H1 (cell line): Measurements from ENCODE around the gene MEF2A. TPM values are rescaled to one million over a fixed set of nuclear protein-coding genes. Genes with fewer than 3 reads are reported as not detected.

Experiments used
- CTCF ChIA-PET: fragments of 300-600 bp; sonication (Branson Sonifier 250); formaldehyde crosslinking; loops from one replicate; lab custom pipeline; 2021; ENCODE audit not compliant: partially characterized antibody; lab: Charles Lee
- POLR2A ChIA-PET: fragments of 300-600 bp; sonication (Branson Sonifier 250); formaldehyde crosslinking; loops from one replicate; lab custom pipeline; 2021; ENCODE audit warnings: inconsistent platforms; ENCODE audit not compliant: partially characterized antibody; lab: Charles Lee
- DNase-seq, 2 experiments: peaks; one replicate each; pipeline versions ENCODE4 v3.0.0 to v3.0.0-alpha.2; 2010 to 2022; ENCODE audit warnings: low spot score in 2 of 2, low read depth in 1 of 2, mixed read lengths in 1 of 2
- FAIRE-seq: peaks from 2 replicates; lab custom pipeline; 2011; peaks lifted over from hg19 to GRCh38; lab: Jason Lieb, UNC
- H2AFZ ChIP-seq: 2 replicates; pipeline ENCODE4 v1.8.1; 2012; ENCODE audit warnings: low read length, inconsistent platforms
- H2AK5ac ChIP-seq: 2 replicates; pipeline ENCODE4 v1.6.1; 2013; ENCODE audit warnings: low read depth, low read length
- H2BK120ac ChIP-seq: replicated peaks from 2 replicates; pipeline ENCODE3; 2013; ENCODE audit warnings: low read depth, low read length, inconsistent platforms
- H2BK12ac ChIP-seq: 2 replicates; pipeline ENCODE4 v1.6.1; 2013; ENCODE audit warnings: low read depth, low read length
- H2BK15ac ChIP-seq: 2 replicates; pipeline ENCODE4 v1.6.1; 2013; ENCODE audit warnings: low read length
- H2BK20ac ChIP-seq: 2 replicates; pipeline ENCODE4 v1.6.1; 2013; ENCODE audit warnings: low read length
- H2BK5ac ChIP-seq: 2 replicates; pipeline ENCODE4 v1.6.1; 2013; ENCODE audit warnings: low read depth, low read length
- H3K14ac ChIP-seq: 2 replicates; pipeline ENCODE4 v1.6.1; 2013; ENCODE audit warnings: inconsistent platforms; ENCODE audit not compliant: insufficient read length
- H3K18ac ChIP-seq: 2 replicates; pipeline ENCODE4 v1.6.1; 2013; ENCODE audit warnings: low read length; ENCODE audit errors: extremely low read depth
- H3K23ac ChIP-seq: 2 replicates; pipeline ENCODE4 v1.6.1; 2013; ENCODE audit warnings: inconsistent platforms; ENCODE audit not compliant: insufficient read length
- H3K23me2 ChIP-seq: 2 replicates; pipeline ENCODE4 v1.6.1; 2013; ENCODE audit warnings: low read depth, low read length
- H3K27ac ChIP-seq: 2 replicates; pipeline ENCODE4 v1.6.1; 2011; ENCODE audit warnings: low read depth, low read length, inconsistent platforms
- H3K27me3 ChIP-seq, 4 experiments: replicated peaks in 1 of 4; 1 replicate in 1 of 4; 2 replicates in 3 of 4; pipeline versions ENCODE4 v1.6.1 to v1.8.1; 2011 to 2013; ENCODE audit warnings: low read length in 3 of 4, mild to moderate bottlenecking in 3 of 4, inconsistent platforms in 2 of 4, mixed read lengths in 2 of 4, moderate library complexity in 1 of 4; ENCODE audit not compliant: control insufficient read depth in 3 of 4, insufficient read depth in 3 of 4; ENCODE audit errors: extremely low read depth in 1 of 4
- H3K36me3 ChIP-seq, 4 experiments: 2 replicates each; pipeline versions ENCODE4 v1.6.1 to v1.8.1; 2011 to 2013; ENCODE audit warnings: mild to moderate bottlenecking in 4 of 4, low read length in 3 of 4, moderate library complexity in 2 of 4, control low read depth in 1 of 4, inconsistent platforms in 1 of 4; ENCODE audit not compliant: insufficient read depth in 4 of 4, control insufficient read depth in 2 of 4
- H3K4ac ChIP-seq: replicated peaks from 2 replicates; pipeline ENCODE3; 2013; ENCODE audit warnings: low read length, low read depth, mixed read lengths, inconsistent platforms; ENCODE audit not compliant: insufficient read length
- H3K4me1 ChIP-seq, 4 experiments: replicated peaks in 1 of 4; 1 replicate in 1 of 4; 2 replicates in 3 of 4; pipeline versions ENCODE4 v1.6.1 to v1.8.1; 2011 to 2013; ENCODE audit warnings: low read length in 3 of 4, inconsistent platforms in 2 of 4, mixed read lengths in 1 of 4; ENCODE audit not compliant: insufficient read depth in 4 of 4, control insufficient read depth in 3 of 4
- H3K4me2 ChIP-seq, 2 experiments: 2 replicates each; pipeline versions ENCODE4 v1.6.1 to v1.8.1; 2011 to 2013; ENCODE audit warnings: low read depth in 2 of 2, low read length in 2 of 2, control low read depth in 1 of 2, inconsistent platforms in 1 of 2, mild to moderate bottlenecking in 1 of 2; ENCODE audit not compliant: insufficient read depth in 1 of 2
- H3K4me3 ChIP-seq, 4 experiments: fragments of 200-600, 300-600 bp in 1 of 4; sonication (generic), shearing (Covaris generic), sonication (Bioruptor Twin) in 1 of 4; 2 replicates each; pipeline versions ENCODE4 v1.5.1 to v1.8.1; 2011 to 2016; ENCODE audit warnings: low read length in 4 of 4, low read depth in 3 of 4, control low read depth in 2 of 4, inconsistent platforms in 2 of 4, mild to moderate bottlenecking in 2 of 4, mixed read lengths in 1 of 4, moderate library complexity in 1 of 4; ENCODE audit not compliant: insufficient read depth in 2 of 4; ENCODE audit errors: extremely low read depth in 1 of 4
- H3K56ac ChIP-seq: replicated peaks from 2 replicates; pipeline ENCODE3; 2013; ENCODE audit warnings: low read depth, mild to moderate bottlenecking, mixed read lengths, low read length, inconsistent platforms; ENCODE audit not compliant: insufficient read length
- H3K79me1 ChIP-seq: 2 replicates; pipeline ENCODE4 v1.6.1; 2013; ENCODE audit warnings: low read depth, low read length, control low read depth
- H3K79me2 ChIP-seq, 2 experiments: 2 replicates each; pipeline versions ENCODE4 v1.6.1 to v1.8.1; 2012 to 2013; ENCODE audit warnings: low read length in 2 of 2, mild to moderate bottlenecking in 2 of 2, inconsistent platforms in 1 of 2; ENCODE audit not compliant: insufficient read depth in 2 of 2, control insufficient read depth in 1 of 2
- H3K9ac ChIP-seq, 4 experiments: replicated peaks in 1 of 4; 1 replicate in 1 of 4; 2 replicates in 3 of 4; pipeline versions ENCODE4 v1.6.1 to v1.8.1; 2011 to 2013; ENCODE audit warnings: low read depth in 3 of 4, low read length in 3 of 4, control low read depth in 2 of 4, mild to moderate bottlenecking in 2 of 4, moderate library complexity in 2 of 4, inconsistent platforms in 1 of 4; ENCODE audit errors: extremely low read depth in 1 of 4
- H3K9me3 ChIP-seq, 2 experiments: 2 replicates each; pipeline versions ENCODE4 v1.6.1 to v1.8.1; 2012 to 2013; ENCODE audit warnings: mild to moderate bottlenecking in 2 of 2, moderate library complexity in 2 of 2, control low read depth in 1 of 2, inconsistent platforms in 1 of 2, low read depth in 1 of 2, low read length in 1 of 2, mixed read lengths in 1 of 2; ENCODE audit not compliant: insufficient read depth in 2 of 2
- H4K20me1 ChIP-seq, 2 experiments: replicated peaks in 1 of 2; 2 replicates each; pipeline versions ENCODE3 to v1.8.1; 2011 to 2013; ENCODE audit warnings: inconsistent platforms in 2 of 2, low read length in 2 of 2, mild to moderate bottlenecking in 1 of 2; ENCODE audit not compliant: insufficient read depth in 2 of 2, control insufficient read depth in 1 of 2
- H4K5ac ChIP-seq: 2 replicates; pipeline ENCODE4 v1.6.1; 2013; ENCODE audit warnings: low read length, low read depth, mixed read lengths, inconsistent platforms; ENCODE audit not compliant: insufficient read length
- H4K8ac ChIP-seq: 2 replicates; pipeline ENCODE4 v1.8.0; 2013; ENCODE audit warnings: mild to moderate bottlenecking, moderate library complexity, low read length, inconsistent platforms; ENCODE audit not compliant: insufficient read depth; ENCODE audit errors: extremely low read depth
- H4K91ac ChIP-seq: replicated peaks from 2 replicates; pipeline ENCODE3; 2013; ENCODE audit warnings: low read length, mixed read lengths, inconsistent platforms; ENCODE audit not compliant: insufficient read length
- CBX5 ChIP-seq: fragments of 300-800, 300-1000 bp; sonication (generic); IDR thresholded peaks from 2 replicates; pipeline ENCODE4 v1.7.1; 2016; ENCODE audit warnings: antibody characterized with exemption, low read length, low read depth
- CHD2 ChIP-seq: IDR thresholded peaks from 2 replicates; pipeline ENCODE4 v1.6.1; 2012; ENCODE audit warnings: low read length, improper control_type of control experiment
- EZH2 ChIP-seq: fragments of 200-600 bp; sonication (generic); IDR thresholded peaks from 2 replicates; pipeline ENCODE4 v1.7.1; 2012; ENCODE audit warnings: low read depth, mild to moderate bottlenecking, moderate library complexity, low read length, inconsistent platforms; ENCODE audit not compliant: severe bottlenecking
- HDAC6 ChIP-seq: IDR thresholded peaks from one replicate; pipeline ENCODE4 v1.7.1; 2012; ENCODE audit warnings: low read depth, mild to moderate bottlenecking, inconsistent platforms, low read length, moderate library complexity
- NANOG ChIP-seq: IDR thresholded peaks from 2 replicates; pipeline ENCODE4 v1.6.1; 2011; ENCODE audit warnings: low read length, low read depth, mild to moderate bottlenecking, inconsistent platforms; ENCODE audit not compliant: insufficient read depth, poor library complexity, severe bottlenecking
- POU5F1 ChIP-seq: IDR thresholded peaks from 2 replicates; pipeline ENCODE4 v1.6.1; 2011; ENCODE audit warnings: low read depth, mild to moderate bottlenecking, low read length, moderate library complexity
- SAP30 ChIP-seq: fragments of 300-600 bp; sonication (generic); IDR thresholded peaks from 2 replicates; pipeline ENCODE4 v1.7.1; 2012; ENCODE audit warnings: low read length, moderate library complexity, mild to moderate bottlenecking, inconsistent platforms; ENCODE audit not compliant: insufficient read depth, insufficient replicate concordance
- SIX5 ChIP-seq: IDR thresholded peaks from 2 replicates; pipeline ENCODE4 v1.6.1; 2011; ENCODE audit warnings: mild to moderate bottlenecking, low read depth, low read length
- SRF ChIP-seq: IDR thresholded peaks from 2 replicates; pipeline ENCODE4 v1.6.1; 2011; ENCODE audit warnings: mild to moderate bottlenecking, low read depth, low read length, moderate library complexity
- WGBS, 2 experiments: shearing (Covaris generic) in 1 of 2; methylation state at CpG; one replicate each; pipeline versions ENCODE4 v1.1.6 to v1.1.7; 2013 to 2015; ENCODE audit warnings: low lambda C conversion rate in 2 of 2, mixed read lengths in 2 of 2, inconsistent platforms in 1 of 2, low coverage in 1 of 2, missing lambda C conversion rate in 1 of 2; ENCODE audit not compliant: insufficient replicate concordance in 2 of 2, insufficient coverage in 1 of 2, insufficient read length in 1 of 2; ENCODE audit errors: extremely low coverage in 1 of 2, missing lambda C conversion rate in 1 of 2; 5-methylcytosine and 5-hydroxymethylcytosine counted together
- polyA plus RNA-seq, 7 experiments: library from polyadenylated mRNA; depleted of rRNA in 3 of 7; stranded (reverse) in 5 of 7; unstranded in 2 of 7; fragments of >200 nt in 5 of 7; fragments of 200-250 nt in 2 of 7; gene quantifications; 1 replicate in 5 of 7; 2 replicates in 1 of 7; 4 replicates in 1 of 7; pipeline versions ENCODE4 v1.2.1 to v1.2.3, GENCODE V29; 2011 to 2013; ENCODE audit warnings: missing spikeins in 2 of 7, mixed read lengths in 2 of 7
- total RNA-seq: library from RNA; stranded (reverse); fragmentation: NEBNext Ultra II Directional; extraction: Animal tissue kit (Norgen Biotek cat#: 25700); gene quantifications from 2 replicates; pipeline ENCODE4 v1.2.1, GENCODE V29; 2021

MEF2A gene
- total and polyA plus RNA-seq, 2 of the 8 experiments (the other 6 are each of a cell fraction or from before 2014, with no cell fraction given) = 15.6 to 22.5 TPM

DNA sequence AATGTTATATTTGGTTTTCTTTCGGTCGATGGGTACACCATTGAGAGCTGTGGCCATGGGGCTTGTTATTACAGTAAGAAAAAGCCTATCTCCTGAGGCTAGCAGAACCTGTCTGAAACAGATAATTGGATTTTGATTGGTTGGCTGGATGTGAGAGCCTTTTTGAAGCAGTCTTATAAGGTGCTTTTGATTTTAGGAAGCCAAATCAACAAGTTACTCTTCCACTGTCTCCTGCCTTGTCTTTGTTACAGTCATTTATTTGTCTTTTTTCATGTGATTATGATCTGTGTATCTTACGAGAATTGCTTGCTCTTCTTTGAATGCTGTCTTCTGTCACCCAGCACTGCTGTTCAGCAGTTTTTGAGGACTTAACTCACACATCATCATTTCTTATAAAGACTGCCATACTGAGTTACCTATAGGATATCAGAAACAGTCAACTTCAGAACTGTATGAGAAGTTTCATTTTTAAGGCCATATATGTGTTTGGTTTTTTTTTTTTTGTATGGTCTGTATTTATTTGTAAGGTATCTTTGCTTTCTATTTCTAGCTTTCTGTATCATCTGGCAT, 51.1 kb downstream of the MEF2A start:
- Histone ChIP-seq H4K20me1 (peaks cover 3% of the 10 kb centered on the region in 2 experiments), H4K5ac (no peak overlapping the region), H3K23ac (no peak overlapping the region), H3K14ac (no peak overlapping the region), H3K4me3 (no peak overlapping the region), H3K27ac (no peak overlapping the region), H3K4me2 (no peak overlapping the region), H3K36me3 (no peaks in the 10 kb centered on the region), H2BK15ac (no peak overlapping the region), H3K79me2 (peaks cover 3 to 92% of the 10 kb centered on the region in 2 experiments; a peak in 3 of 4 replicates), H3K4ac (no peak overlapping the region), H2BK5ac (no peak overlapping the region), H3K4me1 (peaks cover 0 to 8% (median 6%) of the 10 kb centered on the region in 4 experiments; a peak in 5 of 7 replicates), H2BK20ac (no peak overlapping the region), H2AFZ (no peak overlapping the region), H3K18ac (no peak overlapping the region), H3K9ac (no peak overlapping the region), H4K8ac (no peak overlapping the region), H3K79me1 (peaks cover 2% of the 10 kb centered on the region), H3K23me2 (no peaks in the 10 kb centered on the region), H2BK120ac (no peak overlapping the region), H4K91ac (no peak overlapping the region), H2BK12ac (no peak overlapping the region), H3K9me3 (no peaks in the 10 kb centered on the region), H2AK5ac (no peak overlapping the region), H3K56ac (no peak overlapping the region), H3K27me3 (no peaks in the 10 kb centered on the region)
- no peak for DNase-seq
- no peak for FAIRE-seq
- 93% methylated on average over 3 of the region's 3 CpGs; no CpG with 5 or more reads in 1 of the 2 experiments for WGBS, 2 experiments
- ChIA-PET POLR2A (interaction anchor here (0.7 kb wide), 1 partner anchor 335 kb away, joined by 3 read pairs; no protein-coding TSS in a partner anchor), CTCF (interaction anchor here (0.6 to 0.7 kb wide), 2 partner anchors 22 to 378 kb away, joined by 3 read pairs; no protein-coding TSS in a partner anchor)
- TF ChIP-seq EZH2 = no peak
- TF ChIP-seq SAP30 = no peak
- TF ChIP-seq HDAC6 = no peak
- TF ChIP-seq POU5F1 = no peak
- TF ChIP-seq SIX5 = no peak
- TF ChIP-seq CHD2 = no peak
- no peak for TF ChIP-seq NANOG
- no peak for TF ChIP-seq SRF
- TF ChIP-seq CBX5 = no peak
